Femur (tissue), 1 donor: ENCODE measurements around the gene GTF2H2C.
"Not testable (repeated sequence)": the region's sequence is repeated elsewhere in the genome, so short reads cannot be mapped to it uniquely, and the experiment has no call there.

Experiments
- DNase-seq: peaks from one replicate; pipeline ENCODE4 v3.0.0-alpha.2; 2017

GTF2H2C gene

DNA sequence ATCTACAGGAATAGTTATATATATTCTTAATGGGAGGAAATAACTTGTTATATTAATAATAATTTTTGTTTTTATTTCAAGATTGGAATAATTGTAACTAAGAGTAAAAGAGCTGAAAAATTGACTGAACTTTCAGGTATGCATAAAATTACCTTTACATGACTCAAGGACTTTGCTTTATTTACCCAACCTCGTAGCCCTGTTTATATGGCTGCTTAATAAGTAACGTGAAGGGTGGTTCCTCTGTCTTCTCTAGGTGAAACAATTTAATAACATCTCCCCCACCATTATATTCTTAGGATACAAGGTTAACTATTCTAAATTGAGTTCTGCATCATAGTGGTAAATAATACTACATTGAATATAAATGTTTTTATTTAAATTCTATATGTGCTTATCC is 8.1 kb downstream of the GTF2H2C start:
- DNase-seq, result not testable (repeated sequence)

- not testable (repeated sequence) for DNase-seq
Observed at GRCh38 chr5:69583356-69583755, 23.4 kb downstream of the GTF2H2C start.

DNA sequence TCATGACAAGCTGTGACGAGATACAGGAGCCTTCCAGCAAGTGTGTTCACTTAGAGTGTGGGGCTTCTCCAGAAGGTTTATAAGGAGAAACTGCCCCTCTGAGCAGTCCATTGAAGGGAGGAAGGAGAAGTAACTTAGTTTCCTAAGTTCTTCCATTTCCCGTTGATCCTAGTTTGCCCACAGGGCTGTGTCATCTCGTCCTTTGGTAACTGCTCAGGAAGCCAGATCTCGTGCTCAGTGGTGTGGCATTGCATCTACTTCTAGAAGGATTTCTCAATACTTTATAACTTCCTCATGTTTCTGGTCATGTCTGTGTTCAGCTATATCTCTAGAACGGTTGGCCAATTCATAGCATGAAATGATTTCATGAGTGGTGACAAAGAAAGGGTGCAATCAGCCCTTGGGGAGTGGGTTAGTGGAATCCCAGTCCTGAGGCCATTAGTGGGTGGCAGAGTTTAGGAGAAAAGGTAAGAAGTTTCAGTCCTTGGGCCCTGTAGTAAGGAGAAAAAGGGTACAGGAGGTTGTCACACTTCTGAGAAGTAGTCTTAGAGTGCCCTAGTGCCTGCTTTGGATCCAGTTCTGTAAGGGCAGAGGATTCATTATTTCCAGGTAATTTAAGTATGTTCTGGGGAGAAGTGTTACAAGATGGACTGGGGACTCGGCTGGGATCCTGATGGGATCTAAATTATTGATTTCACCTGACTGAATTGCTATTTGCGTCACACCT is 36.3 kb downstream of the GTF2H2C start:
- DNase-seq, result not testable (repeated sequence)

DNA sequence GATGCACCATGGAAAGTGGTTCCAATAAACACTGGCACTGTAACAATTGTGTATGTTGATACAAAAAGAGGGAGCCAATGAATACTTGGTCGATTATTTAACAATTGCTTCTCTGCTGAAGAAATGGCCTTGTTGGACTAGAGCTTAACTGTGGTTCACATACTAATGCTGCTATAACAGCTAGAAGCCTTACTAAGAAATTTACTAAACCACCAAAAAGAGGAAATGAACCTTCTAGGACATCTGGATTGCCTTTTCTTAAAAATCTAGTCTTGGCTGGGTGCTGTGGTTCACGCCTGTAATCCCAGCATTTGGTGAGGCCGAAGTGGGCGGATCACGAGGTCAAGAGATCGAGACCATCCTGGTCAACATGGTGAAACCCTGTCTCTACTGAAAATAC is 42.0 kb downstream of the GTF2H2C start:
- DNase-seq, result not testable (repeated sequence)

- DNase-seq, result not testable (repeated sequence)
Observed at GRCh38 chr5:69606839-69607238, 46.8 kb downstream of the GTF2H2C start.

DNA sequence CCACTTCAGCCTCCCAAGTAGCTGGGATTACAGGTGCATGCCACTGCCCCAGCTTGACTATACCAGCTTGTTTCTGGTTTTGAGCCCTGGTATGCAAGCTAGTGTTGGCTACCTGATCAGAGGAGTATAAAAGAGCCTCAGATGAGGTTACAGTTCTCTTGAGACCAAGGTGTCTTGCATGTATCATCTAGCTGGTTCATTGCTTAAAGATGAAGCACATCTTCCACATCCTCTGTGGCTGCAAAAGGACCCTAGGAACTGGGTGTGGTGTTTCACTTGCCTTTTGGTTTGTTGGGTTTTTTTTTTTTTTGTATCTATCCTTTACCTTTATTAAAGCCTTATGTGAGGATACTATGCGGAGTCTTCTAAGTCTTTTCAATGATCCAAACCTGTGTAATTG is 47.8 kb downstream of the GTF2H2C start:
- not testable (repeated sequence) for DNase-seq

DNA sequence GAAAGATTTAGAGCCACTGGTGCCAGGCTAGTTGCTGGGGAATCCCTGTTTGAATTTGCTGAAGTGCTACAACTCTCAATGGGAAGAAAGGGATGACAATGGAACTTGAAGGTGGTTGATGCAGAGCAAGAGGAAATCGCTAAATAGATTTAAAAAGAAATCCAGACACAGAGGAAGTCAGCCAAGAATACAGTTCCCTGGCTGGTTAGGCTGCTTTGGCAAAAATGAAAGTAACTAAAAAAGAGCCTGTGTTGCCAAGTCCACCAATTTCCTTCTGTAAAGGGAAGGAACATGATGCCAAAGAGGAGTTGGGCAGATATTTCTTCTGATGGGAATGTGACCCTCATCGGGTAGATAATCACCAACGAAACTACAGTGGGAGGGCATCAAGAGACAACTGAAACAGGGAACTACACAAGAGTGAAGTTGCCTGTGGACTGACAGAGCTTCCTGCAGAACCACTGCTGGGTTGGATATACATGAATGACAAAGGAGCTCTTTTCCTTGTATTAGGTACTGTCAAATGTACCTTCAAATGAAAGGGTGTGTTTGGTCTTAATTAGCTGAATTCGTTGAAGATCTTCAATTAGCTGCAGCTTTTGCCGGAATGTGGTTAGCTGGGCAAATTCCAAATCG is 49.0 kb downstream of the GTF2H2C start:
- not testable (repeated sequence) for DNase-seq

- not testable (repeated sequence) for DNase-seq
Observed at GRCh38 chr5:69614843-69615242, 54.9 kb downstream of the GTF2H2C start.

DNA sequence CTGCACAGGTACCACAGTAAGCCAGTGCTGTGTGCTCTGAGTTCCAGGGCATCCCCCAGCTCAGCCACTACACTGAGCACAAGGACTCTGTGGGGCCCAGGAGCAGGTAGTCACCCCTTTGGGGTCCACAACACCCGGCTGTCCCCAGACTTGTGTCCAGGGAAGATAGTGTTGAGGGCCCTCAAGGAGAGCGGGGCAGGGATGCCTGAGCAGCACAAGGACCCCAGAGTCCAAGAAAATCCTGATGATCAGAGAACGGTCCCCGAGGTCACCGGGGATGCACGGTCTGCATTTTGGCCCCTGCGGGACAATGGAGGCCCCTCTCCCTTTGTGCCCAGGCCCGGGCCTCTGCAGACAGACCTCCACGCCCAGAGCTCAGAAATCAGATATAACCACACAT is 71.9 kb downstream of the GTF2H2C start:
- not testable (repeated sequence) for DNase-seq
